UCSD-AML1 (cell line): Measurements from ENCODE around the gene RAB40C.

Experiments used
- DNase-seq: peaks from one replicate; lab custom pipeline; 2025; ENCODE audit not compliant: unreplicated experiment; lab: John Stamatoyannopoulos, UW

The RAB40C gene

GRCh38 chr16:574021-574760 is 15.7 kb upstream of the RAB40C start:
- no peak for DNase-seq

- no peak for DNase-seq
These were observed 14.3 kb upstream of the RAB40C start for GRCh38 chr16:575354-576196.

GRCh38 chr16:576197-576822 is 13.6 kb upstream of the RAB40C start:
- no peak for DNase-seq

- DNase-seq = no peak
These were observed 13.1 kb upstream of the RAB40C start for GRCh38 chr16:576823-577201.

GRCh38 chr16:577796-578195 is 12.1 kb upstream of the RAB40C start:
- no peak for DNase-seq

- no peak for DNase-seq
These were observed 11.5 kb upstream of the RAB40C start for GRCh38 chr16:578232-578869.

GRCh38 chr16:578870-579405 is 10.9 kb upstream of the RAB40C start:
- DNase-seq = peak; percentile 40

- no peak for DNase-seq
These were observed 9.5 kb upstream of the RAB40C start for GRCh38 chr16:580141-580945.

- no peak for DNase-seq
These were observed 8.8 kb upstream of the RAB40C start for GRCh38 chr16:580946-581498.

GRCh38 chr16:582218-582613 is 7.7 kb upstream of the RAB40C start:
- no peak for DNase-seq

GRCh38 chr16:582614-583331 is 7.1 kb upstream of the RAB40C start:
- DNase-seq = no peak

GRCh38 chr16:583470-583814 is 6.4 kb upstream of the RAB40C start:
- DNase-seq = no peak

- no peak for DNase-seq
These were observed 5.9 kb upstream of the RAB40C start for GRCh38 chr16:583815-584591.

GRCh38 chr16:585351-585750 is 4.5 kb upstream of the RAB40C start:
- DNase-seq = no peak

- no peak for DNase-seq
These were observed 3.7 kb upstream of the RAB40C start for GRCh38 chr16:586047-586644.

GRCh38 chr16:586645-587590 is 2.9 kb upstream of the RAB40C start:
- no peak for DNase-seq

GRCh38 chr16:588639-588888 is 1.3 kb upstream of the RAB40C start:
- DNase-seq = peak; percentile 56
